Stimulated activated CD8-positive, alpha-beta memory T cell treated with anti-CD3 and anti-CD28 coated beads, Interleukin-4, amount 100 ng/mL, for 1 hour (primary cell): Measurements from ENCODE around the gene RERG.
"Not testable (repeated sequence)": the region's sequence is repeated elsewhere in the genome, so short reads cannot be mapped to it uniquely, and the experiment has no call there.

Experiments
- DNase-seq, 2 donors: peaks; one replicate each; pipeline ENCODE4 v3.0.0-alpha.2; 2020; ENCODE audit warnings: low read depth in 2 of 2, low spot score in 1 of 2

Gene RERG, protein sequence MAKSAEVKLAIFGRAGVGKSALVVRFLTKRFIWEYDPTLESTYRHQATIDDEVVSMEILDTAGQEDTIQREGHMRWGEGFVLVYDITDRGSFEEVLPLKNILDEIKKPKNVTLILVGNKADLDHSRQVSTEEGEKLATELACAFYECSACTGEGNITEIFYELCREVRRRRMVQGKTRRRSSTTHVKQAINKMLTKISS

DNA sequence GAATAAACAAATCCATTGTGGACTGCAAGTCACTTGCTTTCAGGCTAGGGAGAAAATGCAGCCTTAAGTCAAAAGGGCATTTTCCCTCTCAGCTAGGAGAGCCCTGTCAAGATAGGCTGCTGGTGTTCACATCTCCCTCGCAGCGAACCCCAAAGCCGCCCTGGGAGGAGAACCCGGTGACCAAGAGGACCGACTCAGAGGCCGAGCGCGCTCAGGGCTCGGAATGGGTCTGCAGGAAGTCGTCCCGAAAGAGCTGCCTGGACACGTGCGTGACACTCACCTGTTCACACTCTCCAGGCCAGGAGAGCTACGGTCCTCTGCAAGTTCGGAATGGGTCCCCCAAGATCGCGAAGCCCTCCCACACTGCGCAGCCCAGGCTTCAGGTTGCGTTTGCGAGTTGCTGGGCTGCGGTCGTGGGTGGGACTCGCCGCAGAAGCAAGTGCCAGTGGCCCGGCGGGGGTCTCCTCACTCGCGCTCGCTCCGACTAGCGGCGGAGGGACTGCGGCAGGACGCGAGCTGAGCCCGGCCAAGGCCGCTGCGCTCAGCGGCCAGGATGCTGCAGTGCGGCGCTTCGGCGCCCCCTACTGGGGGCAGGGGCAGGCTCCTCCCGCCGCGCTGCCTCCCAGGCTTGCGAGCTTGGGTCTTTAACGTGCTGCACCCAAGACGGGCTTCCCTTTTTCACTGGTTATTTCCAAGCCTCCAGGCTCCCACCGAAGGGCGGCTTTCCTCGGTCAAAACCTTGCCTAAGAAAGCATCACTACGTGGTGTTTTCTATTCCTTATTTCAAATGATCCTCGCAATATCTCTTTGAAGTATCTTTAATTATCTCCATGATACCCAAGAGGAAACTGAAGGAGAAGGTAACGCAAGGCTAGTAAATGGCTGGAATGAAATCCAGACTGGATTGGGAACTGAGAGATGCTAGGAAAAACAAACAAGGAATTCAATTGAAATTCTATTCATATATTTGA, at the start of gene RERG:
TSS of gene RERG (minus strand) at position 503 of the 971 bp plus-strand sequence. CDS start 3,928 bp downstream, outside the sequence.
- DNase-seq, result peak; percentile 36 to 38

DNA sequence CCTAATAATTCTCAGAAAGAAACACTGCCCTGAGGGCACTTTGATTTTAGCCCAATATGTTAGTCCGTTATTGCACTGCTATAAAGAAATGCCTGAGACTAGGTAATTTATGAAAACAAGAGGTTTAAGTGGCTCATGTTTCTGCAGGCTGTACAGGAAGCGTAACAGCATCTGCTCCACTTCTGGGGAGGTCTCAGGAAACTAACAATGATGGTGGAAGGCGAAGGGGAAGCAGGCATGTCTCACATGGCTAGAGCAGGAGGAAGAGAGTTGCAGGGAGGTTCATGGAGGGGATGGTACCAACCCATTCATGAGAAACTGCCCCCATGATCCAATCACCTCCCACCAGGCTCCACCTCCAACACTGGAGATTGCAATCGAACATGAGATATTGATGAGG, 49.4 kb upstream of the RERG start:
- DNase-seq, result no peak

DNA sequence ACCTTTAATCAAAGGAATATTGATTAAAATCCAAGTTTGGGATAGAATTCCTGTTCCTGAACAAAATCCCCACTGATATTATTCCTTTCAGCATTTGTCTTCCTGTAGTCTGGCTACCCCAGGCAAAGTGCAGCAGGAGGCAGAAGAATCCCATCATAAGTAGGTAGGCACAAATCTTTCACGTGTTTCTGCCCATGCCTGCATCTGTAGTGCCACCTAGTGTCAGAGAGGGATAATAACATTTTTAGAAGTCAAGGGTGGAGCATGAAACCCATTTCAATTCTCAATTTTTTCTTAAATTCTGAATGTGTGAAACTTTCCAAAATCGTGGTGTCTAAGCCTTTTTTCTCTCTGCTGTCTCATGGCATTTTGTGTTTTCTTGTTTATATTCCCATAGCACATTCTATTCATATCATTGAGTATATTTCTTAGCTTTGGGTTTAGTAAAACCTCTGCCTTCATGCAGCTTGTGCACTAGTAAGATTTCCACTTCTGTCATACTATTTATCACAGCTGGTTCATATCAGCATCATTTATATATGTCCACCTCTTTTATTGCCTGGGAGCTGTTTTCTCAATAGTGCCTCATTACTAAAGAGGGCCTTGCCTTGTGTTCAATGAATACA, 47.8 kb upstream of the RERG start:
- peak in 1 of 2 donors; percentile 9 for DNase-seq

DNA sequence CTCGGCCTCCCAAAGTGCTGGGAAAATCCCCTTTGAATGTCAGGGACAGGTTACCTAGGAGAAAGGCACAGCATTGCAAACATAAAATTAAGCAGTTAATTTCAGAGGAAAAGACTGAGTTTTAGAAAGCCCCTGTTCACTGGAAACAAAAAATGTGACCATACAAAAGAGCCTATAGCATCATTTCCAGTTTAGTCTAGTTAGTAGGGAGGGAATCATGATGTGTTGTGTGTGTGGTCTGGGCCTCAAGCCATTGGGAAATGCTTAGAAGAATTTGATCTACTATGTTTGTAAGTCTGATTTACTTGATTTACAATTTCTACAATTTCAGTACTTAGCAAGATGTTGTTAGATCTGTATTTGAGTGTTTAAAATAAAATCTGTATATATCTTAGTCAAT, 47.1 kb upstream of the RERG start:
- no peak for DNase-seq

DNA sequence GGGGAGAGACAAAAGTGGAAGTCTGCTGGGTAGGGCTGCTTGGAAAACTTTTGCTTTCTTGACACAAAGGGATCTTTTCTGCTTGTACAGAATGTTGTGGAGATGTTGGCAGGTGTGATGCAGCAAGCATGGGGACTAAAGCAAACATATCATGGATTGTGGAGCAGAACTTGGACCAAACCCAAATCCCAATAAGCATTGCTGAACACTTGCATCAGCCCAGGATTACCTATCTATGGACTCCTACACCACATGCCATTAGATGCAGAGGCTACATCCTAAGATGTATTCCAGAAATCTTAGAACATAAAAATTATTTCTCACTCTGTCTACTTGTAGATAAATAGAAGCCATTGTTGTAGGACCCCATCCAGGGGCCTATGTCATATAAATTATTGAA, 44.7 kb upstream of the RERG start:
- no peak for DNase-seq

DNA sequence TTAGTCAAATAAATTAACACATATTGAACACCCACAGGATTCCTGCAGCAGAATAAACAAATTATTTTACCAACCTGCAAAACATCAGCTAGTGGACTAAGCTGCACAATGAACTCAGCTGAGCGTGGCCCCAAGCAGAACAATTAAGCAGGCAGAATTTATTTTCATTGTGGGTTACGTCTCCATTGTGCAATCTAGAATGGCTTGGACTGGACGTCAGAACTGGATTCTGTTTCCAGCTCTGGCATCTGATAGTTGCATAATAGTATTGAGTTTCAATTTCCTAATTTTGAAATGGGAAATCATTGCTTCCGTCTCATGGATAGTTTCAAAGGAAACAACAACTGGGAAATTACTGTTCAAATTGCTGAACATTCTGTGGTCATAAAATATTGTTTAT, 35.5 kb upstream of the RERG start:
- DNase-seq, result no peak

DNA sequence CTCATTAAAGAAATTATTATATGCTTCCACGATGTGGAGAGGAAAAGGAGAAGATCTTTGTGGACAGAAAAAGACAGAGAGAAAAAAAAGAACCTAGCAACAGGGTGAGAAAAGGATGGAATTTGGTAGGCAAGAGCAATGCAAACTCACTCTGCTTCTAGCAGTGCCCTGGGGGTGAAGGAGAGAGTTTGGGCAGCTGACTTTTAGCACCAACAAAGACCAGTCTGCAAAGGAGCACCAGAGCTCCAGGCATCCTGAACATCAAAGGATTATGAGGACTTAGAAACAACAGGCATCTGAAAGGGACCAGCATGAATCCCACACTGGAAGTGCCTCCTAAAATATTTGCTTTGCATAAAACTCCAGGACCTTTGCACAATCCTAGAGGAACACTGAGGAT, 32.8 kb upstream of the RERG start:
- no peak for DNase-seq

DNA sequence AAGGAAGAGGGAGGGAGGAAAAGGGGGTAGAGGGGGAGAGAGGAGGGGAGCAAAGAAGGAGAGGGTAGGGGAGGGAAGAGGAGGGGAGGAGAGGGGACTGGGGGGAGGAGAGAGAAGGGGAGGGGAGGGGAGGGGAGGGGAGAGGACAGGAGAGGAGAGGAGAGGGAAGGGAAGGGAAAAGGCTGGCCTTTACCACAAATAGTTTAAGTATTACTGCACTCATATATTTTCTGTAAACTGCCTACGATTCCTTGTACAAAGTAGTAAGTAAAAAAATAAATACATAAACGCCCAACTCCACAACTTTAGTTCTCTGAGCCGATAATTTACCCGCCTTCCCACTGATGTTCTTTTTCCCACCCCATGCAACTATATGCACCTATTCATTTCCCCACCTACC, 23.7 kb upstream of the RERG start:
- no peak for DNase-seq

DNA sequence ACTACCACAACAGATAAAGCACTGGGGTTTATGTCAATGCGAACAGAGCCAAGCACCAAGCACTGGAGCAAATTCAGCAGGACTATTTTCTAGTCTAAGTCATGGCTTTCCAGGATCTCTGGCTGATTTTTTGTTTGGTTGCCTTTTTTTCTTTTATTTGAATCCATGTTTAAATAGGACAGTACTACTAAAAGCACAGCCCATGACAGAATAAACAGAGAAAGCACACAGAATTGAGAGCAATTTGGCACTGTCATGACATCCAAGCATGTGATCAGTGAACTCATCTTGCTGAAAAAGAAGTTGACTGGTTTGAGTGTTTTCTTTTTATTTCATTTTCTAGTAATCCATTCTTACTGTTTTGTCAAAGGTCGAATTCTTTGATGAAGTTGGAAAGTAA, 23.1 kb upstream of the RERG start:
- no peak for DNase-seq

DNA sequence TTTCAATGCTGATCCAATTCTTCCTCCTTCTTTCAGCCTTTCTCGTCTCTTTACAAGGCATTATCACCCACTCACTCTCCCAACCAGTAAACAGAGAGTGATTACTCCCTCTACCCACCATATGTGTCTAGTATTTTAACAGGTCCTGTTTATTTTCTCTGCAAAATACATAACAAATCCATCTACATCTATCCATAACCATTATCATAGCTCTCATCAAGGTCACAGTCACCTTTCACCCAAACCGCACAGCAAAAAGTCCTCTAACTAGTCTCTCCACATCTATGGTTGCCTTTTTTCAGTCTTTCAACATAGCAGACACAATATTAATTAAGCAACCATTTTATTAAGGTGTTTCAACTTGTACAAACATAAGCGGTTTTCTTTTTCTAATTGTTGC, 21.9 kb upstream of the RERG start:
- no peak for DNase-seq

DNA sequence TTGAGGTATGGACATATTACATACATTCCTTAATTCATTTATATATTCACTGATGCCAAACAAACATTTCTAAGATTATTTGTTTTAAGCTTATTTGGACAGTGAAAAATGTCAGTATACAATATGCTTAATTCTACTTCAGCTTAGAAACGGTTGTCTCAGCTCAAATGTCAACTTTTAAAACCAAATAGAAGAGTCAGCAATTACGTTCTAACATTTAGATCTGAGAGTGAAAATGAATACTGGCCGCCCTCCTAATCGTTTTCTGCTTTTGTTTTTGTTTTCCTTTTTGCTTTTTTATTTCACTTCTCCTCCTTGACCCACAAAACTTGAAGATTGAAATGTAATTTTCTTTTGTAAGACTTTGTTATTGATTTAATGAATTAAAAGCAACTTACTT, 19.7 kb upstream of the RERG start:
- DNase-seq, result no peak

DNA sequence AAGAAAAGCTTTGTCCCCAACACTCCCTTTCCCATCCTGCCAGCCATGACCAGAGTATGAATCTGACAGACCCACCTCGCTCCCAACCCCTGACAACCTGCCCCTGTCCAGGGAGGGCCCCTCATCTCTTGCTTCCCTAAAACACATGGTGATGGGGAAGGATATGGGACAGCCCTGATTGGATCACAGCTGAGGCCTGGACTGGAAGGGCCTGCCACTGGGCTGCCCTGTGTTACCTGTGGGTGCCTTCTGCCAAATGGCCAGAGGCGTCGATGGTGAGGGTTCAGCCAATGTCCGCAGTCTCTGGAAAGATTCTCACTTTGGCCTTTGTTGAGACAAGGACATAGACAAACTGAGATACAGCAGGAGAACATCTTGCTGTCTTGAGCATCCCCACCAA, 13.3 kb upstream of the RERG start:
- DNase-seq, result no peak

DNA sequence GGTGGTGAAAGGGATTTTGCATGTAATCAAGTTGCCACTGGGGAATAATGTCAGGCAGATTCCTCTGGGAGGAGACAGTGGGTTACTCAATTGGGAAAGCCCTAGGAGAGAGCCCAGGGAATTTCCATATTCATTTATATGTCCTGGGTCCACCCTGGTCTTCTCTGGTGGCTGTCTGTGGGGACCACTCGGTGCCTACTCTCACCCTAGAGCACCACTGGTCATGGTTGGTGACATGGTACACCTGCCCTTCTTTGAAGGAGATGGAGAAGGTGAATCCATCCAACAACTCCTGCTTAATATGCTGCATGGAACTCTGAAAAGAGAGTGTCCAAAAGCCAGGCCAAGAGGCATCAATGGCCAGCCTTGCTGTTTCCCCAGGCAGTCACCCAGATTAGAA, 12.8 kb upstream of the RERG start:
- DNase-seq, result no peak

DNA sequence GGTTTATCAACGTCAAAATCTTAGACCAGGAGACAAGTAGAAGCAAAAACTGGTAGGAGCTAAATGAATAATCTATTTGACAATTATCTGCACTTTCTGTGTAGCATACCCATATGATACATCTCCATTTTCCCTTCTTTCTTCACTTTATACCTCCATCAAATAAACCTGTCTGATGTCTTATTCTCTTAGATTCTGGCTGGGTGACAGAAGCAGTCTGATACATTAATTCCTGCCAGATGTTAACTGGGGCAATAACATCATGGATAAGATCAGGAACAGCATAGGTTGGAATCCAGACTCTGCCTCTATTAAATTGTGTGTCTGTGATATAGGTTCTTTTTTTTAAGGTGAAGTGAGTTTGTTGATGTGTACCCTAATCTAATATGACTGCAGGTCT, 11.7 kb upstream of the RERG start:
- no peak for DNase-seq

DNA sequence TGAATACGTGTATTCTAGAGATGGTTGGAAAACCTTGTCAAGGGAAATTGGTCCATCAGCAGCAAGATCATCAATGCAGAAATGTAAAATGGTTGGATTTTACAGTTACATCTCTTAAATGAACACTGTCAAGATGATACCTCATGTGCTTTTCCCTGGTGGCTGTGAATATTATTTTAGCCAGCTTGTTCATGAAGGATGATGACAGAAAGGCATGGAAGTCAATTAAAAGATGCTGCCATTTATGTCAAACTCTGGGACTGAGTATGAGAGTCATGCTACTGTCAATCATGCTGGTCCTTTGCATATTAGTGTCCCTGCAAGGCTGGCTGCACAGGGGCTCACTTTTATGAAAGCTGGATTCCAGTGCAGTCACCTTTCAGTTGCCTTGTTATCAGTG, 10.3 kb upstream of the RERG start:
- DNase-seq, result no peak

DNA sequence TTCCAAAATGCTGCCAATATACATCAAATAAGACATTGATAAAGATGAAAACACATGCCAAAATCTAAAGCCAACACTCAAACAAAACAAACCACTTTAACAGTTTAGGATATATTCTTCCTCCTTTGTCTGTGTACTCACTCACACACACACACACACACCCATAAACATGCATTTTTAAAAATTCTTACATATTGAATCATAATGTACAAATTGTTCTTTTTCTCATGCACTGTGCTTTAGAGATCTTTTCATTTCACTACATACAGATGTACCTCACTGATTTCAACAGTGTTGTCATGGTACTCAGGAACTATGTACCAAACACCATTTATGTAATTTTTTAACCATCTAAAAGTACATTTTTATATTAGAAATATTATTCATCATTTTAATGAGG, 9.5 kb upstream of the RERG start:
- DNase-seq, result no peak

DNA sequence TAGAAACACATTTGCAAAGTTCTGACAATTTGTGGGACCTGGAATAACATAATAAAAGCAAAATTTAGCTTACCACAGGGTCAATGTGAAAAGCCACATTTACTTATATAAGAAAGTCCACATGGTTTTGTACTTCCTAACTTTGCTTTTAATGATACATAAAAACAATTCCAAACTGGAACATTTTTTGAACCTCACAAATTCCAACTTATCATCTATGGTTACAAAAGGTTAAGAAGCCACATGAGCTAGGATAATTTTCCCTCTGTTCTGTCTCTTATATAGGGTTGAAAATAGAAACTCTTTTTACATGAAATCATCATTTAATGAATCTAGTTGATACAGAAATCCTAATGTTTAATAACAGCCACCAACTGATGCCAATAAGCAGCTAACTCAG, 8.9 kb upstream of the RERG start:
- no peak for DNase-seq

DNA sequence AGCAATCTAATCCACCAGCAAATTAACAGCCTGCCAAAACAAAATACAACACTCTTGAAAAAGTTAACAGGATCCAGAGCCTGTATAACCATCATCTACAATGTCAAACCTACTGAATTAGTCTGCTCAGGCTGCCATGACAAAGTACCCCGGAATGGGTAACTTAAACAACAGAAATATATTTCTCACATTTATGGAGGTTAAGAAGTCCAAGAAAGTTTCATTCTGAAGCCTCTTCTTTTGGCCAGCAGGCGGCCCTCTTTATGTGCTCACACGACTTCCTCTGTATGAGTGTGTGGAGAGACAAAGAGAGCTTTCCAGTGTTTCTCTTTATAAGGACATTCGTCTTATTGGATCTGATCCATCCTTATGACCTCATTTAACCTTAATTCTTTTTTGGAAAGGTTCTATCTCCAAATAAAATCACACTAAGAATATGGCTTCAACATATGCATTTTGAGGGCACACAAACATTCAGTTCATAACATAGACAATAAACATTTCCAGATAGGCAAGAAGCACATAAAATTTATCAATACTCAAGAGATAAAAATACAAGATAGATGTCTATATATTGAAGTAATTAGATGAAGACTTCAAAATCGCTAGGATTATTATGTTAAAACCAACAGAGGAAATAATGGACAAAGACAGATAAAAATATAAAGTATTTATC, 5.9 kb upstream of the RERG start:
- DNase-seq, result no peak

DNA sequence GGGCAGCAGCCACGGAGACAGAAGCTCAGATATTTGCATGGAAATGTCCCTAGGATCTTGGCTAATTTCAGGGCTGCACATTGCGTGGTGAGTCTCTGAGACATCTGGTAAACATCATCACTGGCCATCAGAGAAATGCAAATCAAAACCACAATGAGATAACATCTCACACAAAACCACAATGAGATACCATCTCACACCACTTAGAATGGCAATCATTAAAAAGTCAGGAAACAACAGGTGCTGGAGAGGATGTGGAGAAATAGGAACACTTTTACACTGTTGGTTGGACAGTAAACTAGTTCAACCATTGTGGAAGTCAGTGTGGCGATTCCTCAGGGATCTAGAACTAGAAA, 4.6 kb upstream of the RERG start:
- DNase-seq, result not testable (repeated sequence)

DNA sequence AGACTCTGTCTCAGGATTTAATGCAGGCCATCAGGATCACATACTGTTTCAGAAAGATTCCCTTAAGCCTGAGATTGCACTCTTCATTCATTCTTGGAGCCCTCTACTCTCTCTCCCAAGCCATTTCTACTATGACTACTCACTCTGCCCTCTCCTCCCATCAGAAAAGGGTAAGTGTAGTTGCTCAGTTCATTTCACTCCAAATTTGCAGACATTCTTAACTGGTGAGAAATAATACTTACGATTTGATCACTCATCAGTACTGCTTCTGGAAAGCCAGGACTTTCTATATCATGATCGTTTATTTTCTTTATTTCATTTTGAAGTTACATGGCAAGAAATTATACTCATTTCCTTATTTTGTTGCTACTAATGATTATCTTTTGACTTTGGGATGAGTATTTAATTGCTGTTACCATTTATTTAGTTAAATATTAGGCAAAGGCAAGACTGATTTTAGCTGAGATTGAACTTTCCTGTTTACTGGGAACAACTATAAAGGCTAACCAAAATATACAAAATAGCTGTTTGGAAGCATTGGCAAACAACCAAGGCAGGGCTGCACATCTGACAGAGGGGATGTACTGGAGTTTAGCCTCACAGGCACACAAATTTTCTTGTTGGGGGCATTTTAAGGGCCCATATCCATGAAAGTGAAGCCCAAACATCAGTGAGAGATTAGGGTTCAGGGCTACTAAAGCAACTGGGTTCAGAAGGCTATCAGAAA, 4.1 kb upstream of the RERG start:
- no peak for DNase-seq

DNA sequence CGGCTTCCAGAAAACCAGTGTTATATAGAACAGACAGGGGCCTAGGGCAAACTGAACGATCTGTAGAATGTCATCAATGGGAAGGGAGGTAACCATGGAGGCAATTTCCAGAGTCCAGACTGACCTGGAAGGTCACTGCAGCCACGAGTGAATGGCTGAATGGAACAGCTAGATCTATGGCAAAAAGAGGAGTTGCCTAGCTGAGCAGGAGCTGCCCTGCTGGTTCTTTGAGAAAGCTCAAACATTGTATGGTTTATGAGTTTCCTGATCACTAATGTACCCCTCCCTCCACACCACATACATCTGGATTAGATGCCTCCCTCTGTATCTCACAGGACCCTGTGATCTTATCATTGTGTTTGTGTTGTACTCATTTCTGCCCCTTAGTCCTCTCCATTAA, 1.0 kb upstream of the RERG start:
- DNase-seq, result no peak
